Mesothelial cell of epicardium (in vitro differentiated cells): ENCODE data around the gene RBBP8NL. TPM values are rescaled to one million over a fixed set of nuclear protein-coding genes. Genes with fewer than 3 reads are reported as not detected.

Source experiments
- DNase-seq, 2 experiments: peaks; one replicate each; pipeline ENCODE4 v3.0.0; 2021; ENCODE audit warnings: low spot score in 2 of 2; ENCODE audit not compliant: unreplicated experiment in 2 of 2
- H3K27ac Mint-ChIP-seq: 2 replicates; pipeline ENCODE4 v1.8.0; 2021; ENCODE audit warnings: mixed read lengths
- H3K27me3 Mint-ChIP-seq: 2 replicates; pipeline ENCODE4 v1.8.0; 2021; ENCODE audit warnings: low read depth, mixed read lengths
- H3K36me3 Mint-ChIP-seq: 2 replicates; pipeline ENCODE4 v1.8.0; 2021; ENCODE audit warnings: mixed read lengths
- H3K4me1 Mint-ChIP-seq: 2 replicates; pipeline ENCODE4 v1.8.0; 2021; ENCODE audit warnings: mixed read lengths
- H3K4me3 Mint-ChIP-seq: 2 replicates; pipeline ENCODE4 v1.8.0; 2021; ENCODE audit warnings: mild to moderate bottlenecking, moderate library complexity, mixed read lengths
- H3K9me3 Mint-ChIP-seq: 2 replicates; pipeline ENCODE4 v1.8.0; 2021; ENCODE audit warnings: mixed read lengths
- CTCF ChIP-seq: fragments of 200-600 bp; sonication (generic); IDR thresholded peaks from one replicate; pipeline ENCODE4 v1.5.0; 2021; ENCODE audit warnings: antibody characterized with exemption; ENCODE audit not compliant: unreplicated experiment
- total RNA-seq: library from RNA; stranded (reverse); gene quantifications from 3 replicates; pipeline ENCODE4 v1.2.1, GENCODE V29; 2021

The RBBP8NL gene
- total RNA-seq, 1 donor from 2014 or later = 13.5 TPM

DNA sequence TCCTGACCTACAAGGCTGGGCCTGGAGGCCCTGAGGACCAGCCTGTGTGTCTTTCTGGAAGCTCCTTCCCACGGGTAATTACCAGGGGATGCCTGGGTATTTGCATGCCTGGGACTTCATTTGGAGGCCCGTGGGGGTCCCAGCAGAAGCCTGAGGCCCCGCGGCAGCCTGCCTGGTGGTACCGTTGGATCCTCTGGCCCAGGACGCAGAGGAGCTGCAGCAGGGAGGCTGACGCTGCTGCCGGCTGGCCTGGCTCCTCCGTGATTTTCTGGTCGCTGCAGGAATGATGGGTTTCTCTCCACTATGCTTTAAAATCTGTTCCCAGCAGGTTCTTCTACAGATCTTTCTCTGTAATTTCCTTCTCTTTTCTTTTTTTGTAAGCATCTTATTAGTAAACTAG, 26.8 kb downstream of the RBBP8NL start:
- H3K36me3 Mint-ChIP-seq = peaks cover 9% of the 10 kb centered on the region
- no peak overlapping the region for H3K27ac Mint-ChIP-seq
- peaks cover 5% of the 10 kb centered on the region for H3K4me1 Mint-ChIP-seq
- no peak for TF ChIP-seq CTCF
- no peak for DNase-seq
- H3K4me3 Mint-ChIP-seq = no peak overlapping the region
- no peaks in the 10 kb centered on the region for H3K9me3 Mint-ChIP-seq
- H3K27me3 Mint-ChIP-seq = no peaks in the 10 kb centered on the region

DNA sequence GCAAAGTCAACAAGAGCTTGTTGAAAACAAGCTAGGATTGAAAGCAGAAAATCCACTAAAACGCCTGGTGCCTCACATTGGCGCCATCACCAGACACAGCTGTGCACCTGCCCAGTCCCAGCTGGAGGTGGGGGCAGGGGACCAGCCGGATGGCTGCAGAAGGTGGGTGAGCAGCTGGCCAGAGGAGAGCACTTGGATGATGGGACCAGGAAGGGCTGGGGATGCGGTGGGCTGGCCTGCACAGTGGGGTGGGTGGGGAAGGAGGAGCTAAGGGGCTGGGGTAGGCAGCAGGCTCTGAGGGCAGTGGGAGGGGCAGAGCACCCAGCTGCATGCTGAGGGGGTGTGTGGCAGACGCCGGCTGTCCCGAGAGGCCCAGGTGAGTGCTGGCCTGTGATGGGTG, 27.3 kb downstream of the RBBP8NL start:
- TF ChIP-seq CTCF = no peak
- peaks cover under 1% of the 10 kb centered on the region for H3K4me1 Mint-ChIP-seq
- peaks cover 8% of the 10 kb centered on the region for H3K36me3 Mint-ChIP-seq
- H3K27ac Mint-ChIP-seq = no peak overlapping the region
- H3K27me3 Mint-ChIP-seq = no peaks in the 10 kb centered on the region
- no peak overlapping the region for H3K4me3 Mint-ChIP-seq
- H3K9me3 Mint-ChIP-seq = no peaks in the 10 kb centered on the region
- no peak for DNase-seq

DNA sequence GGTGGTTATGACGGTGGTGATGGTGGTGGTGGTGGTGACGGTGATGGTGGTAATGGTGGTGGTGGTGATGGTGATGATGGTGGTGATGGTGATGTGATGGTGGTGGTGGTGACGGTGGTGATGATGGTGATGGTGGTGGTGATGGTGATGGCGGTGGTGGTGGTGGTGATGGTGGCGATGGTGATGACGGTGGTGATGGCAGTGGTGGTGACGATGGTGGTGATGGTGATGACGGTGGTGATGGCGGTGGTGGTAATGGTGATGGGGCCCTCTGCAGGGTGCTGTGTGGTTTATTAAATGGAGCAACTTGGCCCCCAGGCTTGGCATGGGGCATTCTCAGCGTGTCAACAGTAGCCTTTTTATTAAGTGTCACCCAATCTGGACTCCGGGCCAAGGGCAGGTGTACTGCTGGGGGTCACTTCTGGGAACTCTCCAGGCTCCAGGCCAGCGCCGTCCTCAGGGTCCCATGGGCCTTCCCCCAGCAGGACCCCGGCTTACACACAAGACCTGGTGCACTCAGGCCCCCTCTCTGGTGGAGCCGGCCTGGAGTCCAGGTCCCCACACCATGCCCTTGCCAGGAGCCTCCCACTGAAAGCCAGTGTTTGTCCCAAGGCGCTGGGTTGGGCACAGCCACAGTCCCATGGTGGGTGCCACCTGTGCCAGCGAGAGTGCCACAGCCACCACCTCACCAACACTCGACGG, 29.1 kb downstream of the RBBP8NL start:
- no peak for TF ChIP-seq CTCF
- H3K4me1 Mint-ChIP-seq = no peaks in the 10 kb centered on the region
- no peak overlapping the region for H3K27ac Mint-ChIP-seq
- H3K27me3 Mint-ChIP-seq = no peaks in the 10 kb centered on the region
- no peak overlapping the region for H3K4me3 Mint-ChIP-seq
- peaks cover 8% of the 10 kb centered on the region for H3K36me3 Mint-ChIP-seq
- no peaks in the 10 kb centered on the region for H3K9me3 Mint-ChIP-seq
- no peak for DNase-seq

- TF ChIP-seq CTCF = no peak
Observed at GRCh38 chr20:62396367-62397239, 30.7 kb downstream of the RBBP8NL start.

GRCh38 chr20:62395311-62396242, 31.8 kb downstream of the RBBP8NL start:
- Mint-ChIP-seq H3K36me3 (peaks cover 8% of the 10 kb centered on the region), H3K9me3 (no peaks in the 10 kb centered on the region), H3K27me3 (no peaks in the 10 kb centered on the region), H3K27ac (no peak overlapping the region), H3K4me3 (no peak overlapping the region), H3K4me1 (no peaks in the 10 kb centered on the region)
- TF ChIP-seq CTCF = no peak
- DNase-seq = no peak

More at GRCh38 chr20:62396367-62397239, 30.7 kb downstream of the RBBP8NL start:
- no peak for DNase-seq
- no peak overlapping the region for H3K27ac Mint-ChIP-seq
- no peaks in the 10 kb centered on the region for H3K9me3 Mint-ChIP-seq
- peaks cover 8% of the 10 kb centered on the region for H3K36me3 Mint-ChIP-seq
- H3K4me3 Mint-ChIP-seq = no peak overlapping the region
- H3K4me1 Mint-ChIP-seq = no peaks in the 10 kb centered on the region
- H3K27me3 Mint-ChIP-seq = no peaks in the 10 kb centered on the region
